Keratinocyte (primary cell): ENCODE results near the gene UBE2I. TPM values are rescaled to one million over a fixed set of nuclear protein-coding genes. Genes with fewer than 3 reads are reported as not detected.
A peak's percentile ranks its signal among the peaks of the same experiment; 100 is the strongest.

Experiments
- DNase-seq: peaks from one replicate; pipeline ENCODE4 v3.0.0-alpha.2; 2011; ENCODE audit warnings: low read depth, missing footprints, low spot score
- FAIRE-seq: peaks from 2 replicates; lab custom pipeline; 2011; peaks lifted over from hg19 to GRCh38; lab: Jason Lieb, UNC
- H2AFZ ChIP-seq: 2 replicates; pipeline ENCODE4 v1.6.0; 2012; ENCODE audit warnings: low read length, control low read depth, inconsistent platforms; ENCODE audit not compliant: control insufficient read depth
- H3K27ac ChIP-seq: 2 replicates; pipeline ENCODE4 v1.5.1; 2011; ENCODE audit warnings: low read length; ENCODE audit not compliant: control insufficient read depth, insufficient read depth
- H3K27me3 ChIP-seq: 3 replicates; pipeline ENCODE4 v1.6.0; 2011; ENCODE audit warnings: low read length; ENCODE audit not compliant: control insufficient read depth, insufficient read depth; ENCODE audit errors: extremely low read depth
- H3K36me3 ChIP-seq, 2 experiments: 2 replicates in 1 of 2; 3 replicates in 1 of 2; pipeline ENCODE4 v1.5.1; 2011; ENCODE audit warnings: low read length in 2 of 2, mild to moderate bottlenecking in 1 of 2; ENCODE audit not compliant: control insufficient read depth in 2 of 2, insufficient read depth in 2 of 2; ENCODE audit errors: extremely low read depth in 1 of 2
- H3K4me1 ChIP-seq: 3 replicates; pipeline ENCODE4 v1.5.1; 2011; ENCODE audit warnings: low read length; ENCODE audit not compliant: control insufficient read depth, insufficient read depth; ENCODE audit errors: extremely low read depth
- H3K4me2 ChIP-seq: 3 replicates; pipeline ENCODE4 v1.6.0; 2011; ENCODE audit warnings: low read depth, low read length; ENCODE audit not compliant: control insufficient read depth, insufficient read depth; ENCODE audit errors: extremely low read depth
- H3K4me3 ChIP-seq, 3 experiments: fragments of 200-600 bp in 1 of 3; sonication (generic) in 1 of 3; 2 replicates in 2 of 3; 3 replicates in 1 of 3; pipeline ENCODE4 v1.5.1; 2011 to 2016; ENCODE audit warnings: low read length in 3 of 3, mild to moderate bottlenecking in 3 of 3, control low read depth in 2 of 3, inconsistent platforms in 1 of 3, low read depth in 1 of 3, mixed read lengths in 1 of 3, mixed run types in 1 of 3, moderate library complexity in 1 of 3; ENCODE audit not compliant: control insufficient read depth in 2 of 3, insufficient read depth in 2 of 3; ENCODE audit errors: extremely low read depth in 1 of 3
- H3K79me2 ChIP-seq: 2 replicates; pipeline ENCODE4 v1.6.0; 2012; ENCODE audit warnings: low read length; ENCODE audit not compliant: control insufficient read depth, insufficient read depth
- H3K9ac ChIP-seq: 3 replicates; pipeline ENCODE4 v1.6.0; 2011; ENCODE audit warnings: low read length; ENCODE audit not compliant: control insufficient read depth, insufficient read depth; ENCODE audit errors: extremely low read depth
- H3K9me1 ChIP-seq: 3 replicates; pipeline ENCODE4 v1.6.0; 2011; ENCODE audit warnings: low read length; ENCODE audit not compliant: control insufficient read depth, insufficient read depth; ENCODE audit errors: extremely low read depth
- H3K9me3 ChIP-seq: 2 replicates; pipeline ENCODE4 v1.5.1; 2012; ENCODE audit warnings: low read depth, low read length; ENCODE audit not compliant: control insufficient read depth
- H4K20me1 ChIP-seq: 3 replicates; pipeline ENCODE4 v1.6.0; 2011; ENCODE audit warnings: low read length; ENCODE audit not compliant: control insufficient read depth, insufficient read depth; ENCODE audit errors: extremely low read depth
- CTCF ChIP-seq, 3 experiments: IDR thresholded peaks in 1 of 3; conservative IDR thresholded peaks in 1 of 3; optimal IDR thresholded peaks in 1 of 3; 2 replicates in 2 of 3; 3 replicates in 1 of 3; pipeline versions ENCODE3 to v1.5.1; 2011; ENCODE audit warnings: low read length in 3 of 3, mild to moderate bottlenecking in 3 of 3, moderate library complexity in 2 of 3, control low read depth in 1 of 3, inconsistent platforms in 1 of 3; ENCODE audit not compliant: insufficient read depth in 2 of 3; ENCODE audit errors: extremely low read depth in 1 of 3
- EZH2 ChIP-seq: IDR thresholded peaks from one replicate; pipeline ENCODE4 v1.6.1; 2012; ENCODE audit warnings: inconsistent platforms, mild to moderate bottlenecking, low read length, moderate library complexity
- dilution Hi-C: fragments of 300-500 bp; cut with MboI; formaldehyde crosslinking; loops from one replicate; pipeline ENCODE4 v1.7.0; 2020; ENCODE audit warnings: low sequenced_read_pairs; ENCODE audit not compliant: extremely low pct_ligation_motif_present
- polyA plus RNA-seq, 5 experiments: library from polyadenylated mRNA; depleted of rRNA in 3 of 5; stranded (reverse) in 3 of 5; stranded (forward) in 1 of 5; unstranded in 1 of 5; fragments of >200 nt; gene quantifications; 1 replicate in 1 of 5; 2 replicates in 3 of 5; 3 replicates in 1 of 5; pipeline versions ENCODE4 v1.2.1 to v1.2.3, GENCODE V29; 2011 to 2012; ENCODE audit warnings: missing spikeins in 2 of 5, low read depth in 1 of 5, low replicate concordance in 1 of 5

Gene UBE2I
- polyA plus RNA-seq, 1 donor (not counting 4 experiments of a cell fraction or from before 2014, with no cell fraction given): 157 TPM

- dilution Hi-C loops: no loop called here
- H3K27me3 ChIP-seq: peaks cover 59% of the 10 kb centered on the region
- no peak for FAIRE-seq
- H3K36me3 ChIP-seq: no peaks in the 10 kb centered on the region
- H2AFZ ChIP-seq: no peak overlapping the region
- H3K4me3 ChIP-seq: no peak overlapping the region
- H3K9ac ChIP-seq: no peak overlapping the region
- TF ChIP-seq EZH2: peak; percentile 2
- TF ChIP-seq CTCF (optimal IDR thresholded peaks at IDR 0.05 in 1 of 3, IDR thresholded peaks at IDR 0.05 in 1 of 3, conservative IDR thresholded peaks at IDR 0.05 in 1 of 3; ENCODE audit: extremely low read depth in 1 of 3, insufficient read depth in 2 of 3, low read length in 3 of 3): no peak
- H3K79me2 ChIP-seq: no peaks in the 10 kb centered on the region
- H3K4me1 ChIP-seq: no peaks in the 10 kb centered on the region
- H3K27ac ChIP-seq: no peak overlapping the region
- no peak overlapping the region for H3K4me2 ChIP-seq
- no peaks in the 10 kb centered on the region for H3K9me1 ChIP-seq
- H3K9me3 ChIP-seq: no peaks in the 10 kb centered on the region
- no peaks in the 10 kb centered on the region for H4K20me1 ChIP-seq
- DNase-seq: no peak
Observed at GRCh38 chr16:1288813-1289476, 20.5 kb upstream of the UBE2I start.

GRCh38 chr16:1289477-1289866, 20.0 kb upstream of the UBE2I start:
- Histone ChIP-seq H3K4me2 (no peak overlapping the region), H3K27ac (no peak overlapping the region), H3K4me1 (no peaks in the 10 kb centered on the region), H3K4me3 (no peak overlapping the region), H3K9ac (no peak overlapping the region), H2AFZ (no peak overlapping the region), H3K9me1 (no peaks in the 10 kb centered on the region), H3K36me3 (no peaks in the 10 kb centered on the region), H4K20me1 (no peaks in the 10 kb centered on the region), H3K79me2 (no peaks in the 10 kb centered on the region), H3K27me3 (peaks cover 59% of the 10 kb centered on the region), H3K9me3 (no peaks in the 10 kb centered on the region)
- TF ChIP-seq CTCF (optimal IDR thresholded peaks at IDR 0.05 in 1 of 3, IDR thresholded peaks at IDR 0.05 in 1 of 3, conservative IDR thresholded peaks at IDR 0.05 in 1 of 3; ENCODE audit: extremely low read depth in 1 of 3, insufficient read depth in 2 of 3, low read length in 3 of 3): no peak
- TF ChIP-seq EZH2: no peak
- dilution Hi-C loops: no loop called here
- DNase-seq: no peak
- FAIRE-seq: no peak
